22Rv1 (cell line): ENCODE results near the gene SLC9B1.
"Not testable (repeated sequence)": the region's sequence is repeated elsewhere in the genome, so short reads cannot be mapped to it uniquely, and the experiment has no call there.

Experiments
- H3K27ac ChIP-seq: fragments of 450-650 bp; 2 replicates; pipeline ENCODE4 v1.5.1; 2017
- CTCF ChIP-seq: fragments of 450-650 bp; IDR thresholded peaks from 2 replicates; pipeline ENCODE4 v1.5.1; 2017; ENCODE audit warnings: mild to moderate bottlenecking
- ZFX ChIP-seq: fragments of 450-650 bp; IDR thresholded peaks from 2 replicates; pipeline ENCODE4 v1.6.1; 2017; ENCODE audit warnings: antibody characterized with exemption, borderline replicate concordance

SLC9B1 gene

GRCh38 chr4:102868153-102868780, 151.2 kb downstream of the SLC9B1 start:
- peak overlapping the region; percentile 96 for H3K27ac ChIP-seq
- no peak for TF ChIP-seq CTCF
- TF ChIP-seq ZFX, result no peak

DNA sequence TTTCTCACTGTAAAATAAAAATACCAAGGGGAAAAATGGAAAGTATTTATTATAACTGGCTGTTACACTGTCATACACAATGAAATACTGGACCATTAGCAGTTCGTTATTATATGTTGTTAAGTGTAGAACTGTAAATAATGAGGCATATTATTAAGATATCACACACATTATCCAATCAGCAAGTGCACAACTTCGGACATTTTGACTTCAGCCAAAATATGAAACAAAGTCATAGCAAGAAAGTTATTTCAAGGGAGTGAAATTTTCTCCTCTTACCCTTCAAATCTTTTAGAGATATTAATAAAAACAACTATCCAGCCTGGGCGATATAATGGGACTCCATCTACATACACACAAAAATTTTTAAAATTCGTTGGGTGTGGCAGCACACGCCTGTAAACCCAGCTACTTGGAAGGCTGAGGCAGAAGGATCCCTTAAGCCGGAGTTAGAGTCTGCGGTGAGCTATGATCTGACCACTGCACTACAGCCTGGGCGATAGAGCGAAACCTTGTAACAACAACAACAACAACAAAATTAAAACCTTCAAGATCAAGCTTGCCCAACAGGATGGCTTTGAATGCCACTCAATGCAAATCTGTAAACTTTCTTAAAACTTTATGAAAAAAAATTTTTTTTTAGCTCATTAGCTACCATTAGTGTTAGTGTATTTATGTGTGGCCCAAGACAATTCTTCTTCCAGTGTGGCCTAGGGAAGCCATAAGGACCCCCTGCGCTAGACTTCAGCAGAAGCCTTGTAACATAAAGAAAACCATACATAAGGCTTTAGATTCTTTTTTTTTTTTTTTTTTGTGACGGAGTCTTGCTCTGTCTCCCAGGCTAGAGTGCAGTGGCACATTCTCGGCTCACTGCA, 152.0 kb downstream of the SLC9B1 start:
- no peak for TF ChIP-seq CTCF
- TF ChIP-seq ZFX, result no peak
- H3K27ac ChIP-seq, result peak overlapping the region; percentile 96

DNA sequence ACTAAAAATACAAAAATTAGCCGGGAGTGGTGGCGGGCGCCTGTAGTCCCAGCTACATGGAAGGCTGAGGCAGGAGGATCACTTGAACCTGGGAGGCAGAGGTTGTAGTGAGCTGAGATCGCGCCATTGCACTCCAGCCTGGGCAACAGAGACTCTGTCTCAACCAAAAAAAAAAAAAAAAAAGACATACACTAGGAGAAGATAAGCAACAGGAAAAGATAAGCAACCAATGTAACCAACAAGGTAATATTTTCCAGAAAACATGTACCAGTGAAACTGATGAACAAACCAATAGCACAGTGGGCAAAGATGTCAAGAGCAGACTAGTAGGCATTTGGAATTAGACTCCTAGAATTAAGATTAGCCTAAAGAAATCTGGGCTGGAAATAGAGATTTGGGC, 154.2 kb downstream of the SLC9B1 start:
- not testable (repeated sequence) for H3K27ac ChIP-seq

- no peak overlapping the region for H3K27ac ChIP-seq
- TF ChIP-seq ZFX, result no peak
- TF ChIP-seq CTCF, result no peak
Measured at GRCh38 chr4:102862747-102863146, 156.8 kb downstream of the SLC9B1 start.

- no peak overlapping the region for H3K27ac ChIP-seq
- TF ChIP-seq CTCF (no peak), ZFX (no peak)
Measured at GRCh38 chr4:102862016-102862415, 157.5 kb downstream of the SLC9B1 start.

DNA sequence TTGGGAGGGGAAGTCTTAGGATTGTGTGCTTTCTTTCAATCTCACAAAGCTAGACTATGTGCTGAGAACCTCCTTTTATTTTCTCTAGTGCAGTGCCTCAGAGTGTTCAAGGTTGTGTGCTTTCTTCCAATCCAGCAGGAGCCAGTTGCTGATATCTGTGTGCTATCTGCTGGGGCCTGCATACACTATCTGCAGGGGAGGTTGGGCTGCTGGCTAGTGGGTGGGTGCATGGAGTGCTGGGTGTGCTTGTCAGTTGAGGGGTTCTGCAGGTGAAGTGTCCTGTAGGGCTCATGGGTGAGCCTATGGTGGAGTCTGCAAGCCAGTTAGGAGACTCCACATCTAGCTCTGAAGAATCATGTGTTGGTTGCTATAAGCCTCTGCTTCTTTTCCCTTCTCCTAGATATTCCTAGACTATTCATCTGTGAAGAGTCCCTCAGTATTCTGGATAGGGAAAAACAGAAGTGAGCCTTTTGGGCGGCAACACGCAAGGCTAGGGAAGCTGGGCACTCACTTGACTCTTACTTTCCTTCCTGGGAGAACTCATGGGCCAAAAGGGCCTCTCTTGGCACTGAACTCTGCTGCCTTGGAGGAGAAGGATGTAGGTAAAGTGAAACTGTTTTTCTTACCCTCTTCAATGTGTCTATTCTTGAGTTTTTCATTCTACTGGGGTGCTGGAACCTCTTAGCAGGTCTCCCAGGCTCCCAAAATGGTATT, 158.7 kb downstream of the SLC9B1 start:
- H3K27ac ChIP-seq, result no peak overlapping the region
- no peak for TF ChIP-seq ZFX
- TF ChIP-seq CTCF, result no peak

DNA sequence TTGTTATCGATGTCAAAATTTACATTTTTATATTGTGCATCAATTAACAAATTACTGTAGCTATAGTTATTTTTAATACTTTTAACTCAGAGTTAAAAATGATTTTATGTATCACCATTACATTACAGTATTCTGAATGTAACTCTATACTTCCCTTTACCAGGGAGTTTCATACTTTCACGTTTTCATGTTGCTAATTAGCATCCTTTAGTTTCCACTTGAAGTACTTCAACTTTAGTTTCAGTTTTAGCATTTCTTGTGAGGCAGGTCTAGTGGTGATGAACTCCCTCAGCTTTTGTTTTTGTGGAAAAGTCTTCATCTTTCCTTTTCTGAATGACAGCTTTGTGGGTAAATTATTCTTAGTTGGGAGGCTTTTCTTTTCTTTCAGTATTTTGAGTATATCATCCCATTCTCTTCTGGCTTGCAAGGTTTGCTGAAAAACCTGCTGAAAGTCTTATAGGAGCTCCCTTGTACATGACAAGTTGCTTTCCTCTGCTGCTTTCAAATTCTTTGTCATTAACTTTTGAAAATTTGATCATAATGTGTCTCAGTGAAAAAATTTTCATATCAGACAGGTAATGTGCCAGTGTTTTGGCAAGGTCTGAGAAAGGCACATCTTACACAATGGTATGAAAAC, 160.6 kb downstream of the SLC9B1 start:
- no peak overlapping the region for H3K27ac ChIP-seq
- TF ChIP-seq ZFX (no peak), CTCF (no peak)
